Measurements from ENCODE around the gene TM4SF4.

GRCh38 chr3:149437286-149437685 is 37.2 kb upstream of the TM4SF4 start:
- TF ChIP-seq POLR2A (IDR thresholded peaks at IDR 0.05) (no peak), CTCF (IDR thresholded peaks at IDR 0.05 in 4 of 5, conservative IDR thresholded peaks at IDR 0.05 in 1 of 5) (no peak)

Data from gastrocnemius medialis (tissue), 4 donors.